ENCODE data around the gene BCAS4.
"Not testable (repeated sequence)": the region's sequence is repeated elsewhere in the genome, so short reads cannot be mapped to it uniquely, and the experiment has no call there.

Gene BCAS4

DNA sequence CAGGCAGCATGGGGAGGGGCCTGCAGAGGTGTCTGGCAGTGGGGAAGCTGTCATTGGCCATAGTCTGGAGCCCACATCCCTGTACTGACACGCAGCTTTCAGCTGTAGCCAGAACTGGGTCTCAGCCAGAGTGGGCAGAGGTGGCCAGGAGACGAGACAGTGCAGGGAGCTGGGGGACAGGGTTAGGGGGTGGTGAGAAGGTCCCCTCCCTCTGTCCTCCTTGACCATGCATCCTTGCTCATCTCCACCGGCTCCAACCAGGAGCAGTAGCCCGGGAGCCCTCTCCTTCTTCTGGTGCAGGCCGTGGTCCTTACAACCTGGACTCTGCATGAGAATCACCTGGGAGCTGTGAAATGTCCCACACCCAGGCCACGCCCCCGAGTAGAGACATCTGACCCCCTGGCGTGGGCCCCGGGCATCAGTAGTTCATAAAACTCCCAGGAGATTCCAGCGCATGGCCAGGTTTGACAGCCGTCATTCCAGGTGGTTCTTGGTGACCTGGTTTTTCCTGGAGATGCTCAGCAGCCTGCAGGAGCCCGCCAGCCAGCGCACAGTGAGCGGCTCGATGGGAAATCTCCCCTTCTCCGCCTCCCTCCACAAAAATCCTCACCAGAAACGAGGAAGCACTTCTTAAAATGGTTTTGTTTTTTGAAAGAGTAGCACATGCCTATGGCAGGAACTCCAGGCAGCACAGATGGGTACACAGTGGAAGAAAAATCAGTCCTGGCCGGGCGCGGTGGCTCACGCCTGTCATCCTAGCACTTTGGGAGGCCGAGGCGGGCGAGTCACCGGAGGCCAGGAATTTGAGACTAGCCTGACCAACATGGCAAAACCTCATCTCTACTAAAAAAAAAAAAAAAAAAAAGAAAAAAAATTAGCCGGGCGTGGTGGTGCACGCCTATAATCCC lies 80.2 kb downstream of the BCAS4 start:
- no peak for DNase-seq (ENCODE audit: low read depth in 2 of 2)

DNA sequence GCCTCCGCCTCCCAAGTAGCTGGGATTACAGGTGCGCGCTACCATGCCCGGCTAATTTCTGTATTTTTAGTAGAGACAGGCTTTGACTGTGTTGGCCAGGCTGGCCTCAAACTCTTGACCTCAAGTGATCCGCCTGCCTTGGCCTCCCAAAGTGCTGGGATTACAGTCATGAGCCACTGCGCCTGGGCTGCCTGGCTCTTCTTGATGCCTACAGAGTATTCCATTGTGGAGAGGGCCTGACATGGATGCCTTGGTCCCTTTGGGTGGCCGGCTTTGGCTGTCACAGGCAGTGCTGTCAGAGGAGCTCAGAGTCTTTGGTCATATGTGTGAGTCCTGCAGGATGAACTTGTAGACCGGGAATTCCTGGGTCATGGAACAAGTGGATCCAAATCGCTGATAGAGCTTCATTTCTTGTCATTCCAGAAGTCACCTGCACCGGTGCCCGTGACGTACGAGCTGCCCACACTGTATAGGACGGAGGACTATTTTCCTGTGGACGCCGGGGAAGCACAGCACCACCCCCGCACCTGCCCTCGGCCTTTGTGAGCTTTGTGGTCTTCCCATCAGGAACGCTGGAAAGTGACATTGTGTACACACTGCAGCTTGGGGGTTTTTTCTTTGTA lies 81.3 kb downstream of the BCAS4 start:
- DNase-seq (ENCODE audit: low read depth in 2 of 2): no peak

DNA sequence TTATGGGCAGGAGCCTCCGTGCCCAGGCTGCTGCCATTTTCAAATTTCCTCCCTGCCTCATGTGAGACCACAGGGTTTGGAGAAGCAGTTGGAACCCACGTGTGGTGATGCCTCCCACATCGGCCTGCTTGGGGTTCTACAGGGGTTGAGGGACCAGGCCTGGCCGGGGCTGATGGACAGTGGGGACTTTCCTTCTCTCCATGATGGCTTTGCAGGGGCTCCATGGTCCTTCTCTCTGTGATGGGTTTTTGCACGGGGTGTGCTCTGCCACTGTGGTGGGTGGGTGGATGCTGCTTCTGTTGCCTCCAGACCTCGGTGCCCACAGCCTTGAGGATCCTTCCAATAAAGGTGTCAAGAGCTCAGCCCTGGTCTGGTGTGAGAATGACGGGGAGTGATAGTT lies 82.0 kb downstream of the BCAS4 start:
- DNase-seq (ENCODE audit: low read depth in 2 of 2): no peak

DNA sequence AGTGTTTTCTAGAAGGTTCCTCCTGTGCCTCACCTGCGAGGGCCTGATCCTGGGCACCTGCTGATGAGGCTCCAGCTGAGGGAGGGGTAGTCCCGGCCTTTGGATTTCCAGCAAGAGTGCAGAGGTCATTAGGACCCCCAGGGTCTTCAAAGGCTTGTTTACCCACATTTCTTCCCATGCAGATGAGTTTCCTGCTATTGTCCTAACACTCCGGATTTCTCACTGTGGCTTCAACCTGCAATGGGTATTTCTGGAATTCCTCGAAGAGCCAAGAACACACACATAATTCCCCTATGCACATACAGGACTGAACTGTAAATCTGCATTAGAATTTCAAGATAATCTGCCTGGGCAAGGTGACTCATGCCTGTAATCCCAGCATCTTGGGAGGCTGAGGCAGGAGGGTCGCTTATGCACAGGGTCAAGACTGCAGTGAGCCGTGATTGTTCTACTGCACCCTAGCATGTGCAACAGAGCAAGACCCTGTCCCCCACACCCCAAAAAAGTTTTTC lies 82.4 kb downstream of the BCAS4 start:
- DNase-seq (ENCODE audit: low read depth in 2 of 2): no peak

GRCh38 chr20:50879649-50880550 lies 85.0 kb downstream of the BCAS4 start:
- DNase-seq (ENCODE audit: low read depth in 2 of 2): no peak

GRCh38 chr20:50881759-50882424 lies 87.0 kb downstream of the BCAS4 start:
- not testable (repeated sequence) for DNase-seq (ENCODE audit: low read depth in 2 of 2)

- DNase-seq (ENCODE audit: low read depth in 2 of 2): no peak
Measured at GRCh38 chr20:50883856-50884255, 89.0 kb downstream of the BCAS4 start.

- no peak for DNase-seq (ENCODE audit: low read depth in 2 of 2)
Measured at GRCh38 chr20:50885068-50885467, 90.2 kb downstream of the BCAS4 start.

- DNase-seq (ENCODE audit: low read depth in 2 of 2): no peak
Measured at GRCh38 chr20:50885781-50886180, 90.9 kb downstream of the BCAS4 start.

DNA sequence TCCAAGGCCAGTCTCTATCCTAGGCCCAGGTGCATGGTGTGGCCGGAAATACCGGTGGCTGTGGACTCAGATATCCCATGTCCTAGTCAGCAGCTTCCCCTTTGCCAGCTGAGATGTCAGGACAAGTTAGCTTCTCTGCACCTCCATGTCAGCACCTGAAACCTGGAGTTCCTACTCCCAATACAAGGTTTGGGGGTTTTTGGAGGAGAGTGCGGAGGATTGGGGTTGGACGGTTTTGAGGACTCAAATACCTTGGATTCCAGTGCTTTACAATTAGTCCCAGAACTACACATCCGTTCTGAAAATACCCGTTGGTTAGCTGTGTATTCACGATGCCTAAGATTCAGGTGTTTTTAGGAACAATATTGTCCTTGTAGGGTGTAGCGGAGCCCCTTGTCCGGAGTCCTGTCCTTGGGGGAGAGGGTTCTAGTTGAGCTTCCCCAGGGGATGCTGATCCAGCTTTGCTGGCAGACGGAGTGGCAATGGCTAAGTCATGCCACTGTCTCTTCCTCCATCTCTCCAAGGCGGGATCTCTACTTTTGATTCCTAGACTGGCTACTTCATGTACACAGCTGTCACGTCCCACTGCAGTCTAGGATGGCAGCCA lies 91.4 kb downstream of the BCAS4 start:
- no peak for DNase-seq (ENCODE audit: low read depth in 2 of 2)

DNA sequence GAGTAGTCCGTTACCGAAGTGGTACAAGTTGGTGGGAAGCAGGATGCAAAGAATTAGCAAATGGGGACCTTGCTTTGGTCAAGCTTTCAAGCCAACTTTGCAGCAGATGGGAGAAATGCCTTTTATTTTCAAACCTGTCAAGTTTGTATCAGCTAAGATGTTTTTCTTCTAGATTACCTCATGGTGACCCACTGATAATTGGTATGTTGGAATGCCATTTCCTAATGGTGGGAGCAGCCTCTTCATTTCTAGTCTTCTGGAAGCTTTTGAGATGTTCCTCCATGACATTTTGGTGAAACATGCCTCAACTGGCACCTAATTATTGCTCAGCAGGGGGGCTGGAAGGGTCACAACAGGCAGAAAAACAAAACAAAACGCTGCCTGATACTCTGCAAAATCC lies 92.7 kb downstream of the BCAS4 start:
- DNase-seq (ENCODE audit: low read depth in 2 of 2): no peak

GRCh38 chr20:50891138-50891537 lies 96.3 kb downstream of the BCAS4 start:
- DNase-seq (ENCODE audit: low read depth in 2 of 2): no peak

- DNase-seq (ENCODE audit: low read depth in 2 of 2): no peak
Measured at GRCh38 chr20:50892394-50892793, 97.5 kb downstream of the BCAS4 start.

DNA sequence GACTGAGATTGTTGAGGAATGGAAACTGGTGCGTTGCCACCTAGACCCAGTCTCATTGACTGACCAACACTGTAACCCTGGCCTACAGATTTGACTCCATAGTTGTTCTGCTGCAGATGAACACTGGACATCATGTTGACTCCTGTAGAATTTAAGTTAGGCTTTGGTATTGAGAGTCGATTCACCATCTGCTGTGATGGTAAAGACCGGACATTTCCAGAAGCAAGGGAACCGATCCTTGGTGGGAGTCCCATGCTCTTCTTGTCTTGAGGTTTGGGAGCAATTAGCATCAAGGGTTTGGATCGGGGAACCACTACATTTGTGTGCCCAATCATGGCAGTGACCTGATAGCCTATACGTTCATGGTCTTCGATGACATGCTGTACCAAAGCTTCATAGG lies 98.8 kb downstream of the BCAS4 start:
- no peak for DNase-seq (ENCODE audit: low read depth in 2 of 2)

GRCh38 chr20:50895111-50895830 lies 100.4 kb downstream of the BCAS4 start:
- DNase-seq (ENCODE audit: low read depth in 2 of 2): no peak

GRCh38 chr20:50898475-50898874 lies 103.6 kb downstream of the BCAS4 start:
- DNase-seq (ENCODE audit: low read depth in 2 of 2): no peak

DNA sequence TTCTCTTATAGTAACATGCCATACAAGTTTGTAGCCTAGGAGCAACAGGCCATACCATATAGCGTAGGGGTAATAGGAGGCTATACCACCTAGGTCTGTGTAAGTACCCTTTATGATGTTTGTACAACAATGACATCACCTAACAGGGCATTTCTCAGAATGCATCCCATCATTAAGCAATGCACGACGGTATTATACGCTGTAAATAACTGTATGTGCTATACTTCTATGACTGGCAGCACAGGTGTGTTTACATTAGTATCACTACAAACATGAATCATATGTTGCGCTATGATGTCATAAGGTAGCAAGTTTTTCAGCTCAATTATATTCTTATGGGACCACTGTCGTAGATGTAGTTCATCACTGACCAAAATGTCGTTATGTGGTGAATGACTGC lies 105.4 kb downstream of the BCAS4 start:
- DNase-seq (ENCODE audit: low read depth in 2 of 2): no peak

DNA sequence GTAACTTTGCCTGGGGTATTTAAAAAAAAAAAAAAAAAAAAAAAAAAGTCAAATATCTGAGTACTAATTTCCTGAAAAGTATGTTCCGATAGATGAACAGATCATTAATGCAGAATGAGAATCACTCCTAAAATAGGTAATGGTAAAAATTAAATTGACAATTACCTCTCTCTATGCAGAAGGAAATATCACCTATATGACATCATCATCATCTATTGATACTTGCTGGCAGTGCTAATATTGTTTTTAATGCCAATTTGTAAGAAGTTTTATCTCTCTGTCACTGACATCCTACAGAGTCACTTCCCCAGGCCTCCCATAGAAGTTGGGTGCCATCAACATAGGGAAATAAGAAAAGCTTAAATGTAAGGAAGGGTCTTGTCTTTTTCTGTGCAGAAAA lies 106.4 kb downstream of the BCAS4 start:
- DNase-seq (ENCODE audit: low read depth in 2 of 2): no peak

DNA sequence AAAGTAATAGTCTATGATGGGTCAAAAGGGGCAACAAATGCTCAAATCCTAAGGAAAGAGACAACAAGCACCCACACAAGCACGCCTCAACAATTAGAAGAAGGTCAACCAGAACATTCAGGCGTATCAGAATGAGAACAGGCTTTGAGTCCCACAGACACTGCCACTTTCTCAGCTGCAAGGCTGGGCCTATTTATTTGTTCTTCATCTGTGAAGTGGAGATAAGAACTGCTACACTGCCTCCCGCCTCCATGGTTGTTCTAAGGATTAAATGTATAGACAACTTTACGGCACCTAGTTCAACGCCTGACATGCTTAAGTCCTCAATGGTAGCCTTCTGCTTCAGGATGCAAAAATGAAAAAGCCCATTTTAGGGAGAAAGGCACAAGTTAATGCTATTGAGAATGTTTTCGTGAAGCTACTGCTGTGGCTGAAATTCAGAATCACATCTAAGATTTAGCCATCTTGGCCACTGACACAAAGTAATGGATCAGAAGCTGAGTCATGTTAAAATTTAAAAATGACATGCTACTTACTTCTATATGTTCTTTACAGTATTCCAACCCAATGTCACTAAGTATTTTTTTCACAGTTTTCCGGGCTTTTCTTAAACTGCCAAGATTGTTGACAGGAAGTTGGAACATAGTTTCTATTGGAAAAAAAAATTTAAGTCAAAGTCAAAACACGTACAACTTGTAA lies 108.6 kb downstream of the BCAS4 start:
- DNase-seq (ENCODE audit: low read depth in 2 of 2): no peak

GRCh38 chr20:50904067-50904570 lies 109.3 kb downstream of the BCAS4 start:
- DNase-seq (ENCODE audit: low read depth in 2 of 2): no peak

Measured in fibroblast of skin of left quadriceps (primary cell).